Fibroblast of lung (primary cell): ENCODE results near the gene PARP2. TPM values are rescaled to one million over a fixed set of nuclear protein-coding genes. Genes with fewer than 3 reads are reported as not detected.

Experiments
- DNase-seq, 2 donors: peaks; one replicate each; pipeline versions ENCODE4 v3.0.0 to v3.0.0-alpha.2; 2010; ENCODE audit warnings: low read depth in 2 of 2
- H2AFZ ChIP-seq: 2 replicates; pipeline ENCODE4 v1.5.1; 2012; ENCODE audit warnings: low read length, control low read depth, inconsistent platforms
- H3K27ac ChIP-seq: 2 replicates; pipeline ENCODE4 v1.5.1; 2011; ENCODE audit warnings: low read length, control low read depth; ENCODE audit not compliant: insufficient read depth
- H3K27me3 ChIP-seq: 2 replicates; pipeline ENCODE4 v1.5.1; 2011; ENCODE audit warnings: mild to moderate bottlenecking, low read length; ENCODE audit not compliant: control insufficient read depth, insufficient read depth
- H3K36me3 ChIP-seq: 2 replicates; pipeline ENCODE4 v1.5.1; 2011; ENCODE audit warnings: low read length; ENCODE audit not compliant: control insufficient read depth, insufficient read depth
- H3K4me1 ChIP-seq: 2 replicates; pipeline ENCODE4 v1.5.1; 2011; ENCODE audit warnings: low read length; ENCODE audit not compliant: control insufficient read depth, insufficient read depth; ENCODE audit errors: extremely low read depth
- H3K4me2 ChIP-seq: 2 replicates; pipeline ENCODE4 v1.5.1; 2011; ENCODE audit warnings: low read length, control low read depth; ENCODE audit not compliant: insufficient read depth; ENCODE audit errors: extremely low read depth
- H3K4me3 ChIP-seq, 4 experiments: fragments of 200-600 bp in 1 of 4; sonication (generic) in 1 of 4; replicated peaks in 1 of 4; 2 replicates each; pipeline ENCODE4 v1.5.1; 2011 to 2016; ENCODE audit warnings: low read length in 4 of 4, low read depth in 3 of 4, mild to moderate bottlenecking in 3 of 4, control low read depth in 2 of 4, inconsistent platforms in 1 of 4, mixed read lengths in 1 of 4; ENCODE audit not compliant: insufficient read depth in 1 of 4; ENCODE audit errors: control extremely low read depth in 1 of 4
- H3K79me2 ChIP-seq: 2 replicates; pipeline ENCODE4 v1.5.1; 2012; ENCODE audit warnings: mild to moderate bottlenecking, low read length, inconsistent platforms; ENCODE audit not compliant: control insufficient read depth, insufficient read depth
- H3K9ac ChIP-seq: 2 replicates; pipeline ENCODE4 v1.5.1; 2011; ENCODE audit warnings: mild to moderate bottlenecking, low read length, control low read depth; ENCODE audit not compliant: insufficient read depth
- H3K9me3 ChIP-seq: 2 replicates; pipeline ENCODE4 v1.5.1; 2012; ENCODE audit warnings: low read depth, low read length; ENCODE audit not compliant: control insufficient read depth, insufficient read depth
- H4K20me1 ChIP-seq: 2 replicates; pipeline ENCODE4 v1.5.1; 2011; ENCODE audit warnings: low read length; ENCODE audit not compliant: control insufficient read depth, insufficient read depth; ENCODE audit errors: extremely low read depth
- EZH2 ChIP-seq: IDR thresholded peaks from 2 replicates; pipeline ENCODE4 v1.5.1; 2012; ENCODE audit warnings: low read length, control low read depth, mild to moderate bottlenecking; ENCODE audit errors: missing control alignments
- polyA minus RNA-seq: library from RNA; depleted of rRNA, polyadenylated mRNA; stranded (reverse); fragments of >200 nt; gene quantifications from 2 replicates; pipeline ENCODE4 v1.2.3, GENCODE V29; 2011; ENCODE audit warnings: low replicate concordance
- polyA plus RNA-seq, 2 donors: library from polyadenylated mRNA; depleted of rRNA in 1 of 2; stranded (reverse) in 1 of 2; unstranded in 1 of 2; fragments of >200 nt; gene quantifications; 2 replicates each; pipeline ENCODE4 v1.2.1, GENCODE V29; 2011 to 2012; ENCODE audit warnings: missing spikeins in 1 of 2
- total RNA-seq: library from RNA; depleted of rRNA; stranded (reverse); fragments of >200 nt; gene quantifications from 2 replicates; pipeline ENCODE4 v1.2.1, GENCODE V29; 2014
- TF ChIP-seq, protein P1 (sequence below), 2 donors: IDR thresholded peaks in 1 of 2; conservative IDR thresholded peaks in 1 of 2; 1 replicate in 1 of 2; 2 replicates in 1 of 2; pipeline ENCODE4 v1.5.1; 2011 to 2012; ENCODE audit warnings: low read length in 2 of 2, control low read depth in 1 of 2, inconsistent platforms in 1 of 2, low read depth in 1 of 2, mild to moderate bottlenecking in 1 of 2

Gene PARP2, protein sequence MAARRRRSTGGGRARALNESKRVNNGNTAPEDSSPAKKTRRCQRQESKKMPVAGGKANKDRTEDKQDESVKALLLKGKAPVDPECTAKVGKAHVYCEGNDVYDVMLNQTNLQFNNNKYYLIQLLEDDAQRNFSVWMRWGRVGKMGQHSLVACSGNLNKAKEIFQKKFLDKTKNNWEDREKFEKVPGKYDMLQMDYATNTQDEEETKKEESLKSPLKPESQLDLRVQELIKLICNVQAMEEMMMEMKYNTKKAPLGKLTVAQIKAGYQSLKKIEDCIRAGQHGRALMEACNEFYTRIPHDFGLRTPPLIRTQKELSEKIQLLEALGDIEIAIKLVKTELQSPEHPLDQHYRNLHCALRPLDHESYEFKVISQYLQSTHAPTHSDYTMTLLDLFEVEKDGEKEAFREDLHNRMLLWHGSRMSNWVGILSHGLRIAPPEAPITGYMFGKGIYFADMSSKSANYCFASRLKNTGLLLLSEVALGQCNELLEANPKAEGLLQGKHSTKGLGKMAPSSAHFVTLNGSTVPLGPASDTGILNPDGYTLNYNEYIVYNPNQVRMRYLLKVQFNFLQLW
- total RNA-seq (5.6 and 6.6 TPM in 2 replicates), polyA plus RNA-seq (16.9 and 28.7 TPM in 2 replicates), polyA minus RNA-seq (4.3 and 5.9 TPM in 2 replicates)
- 10.4 and 21.2 TPM in 2 replicates for polyA plus RNA-seq (2012)

DNA sequence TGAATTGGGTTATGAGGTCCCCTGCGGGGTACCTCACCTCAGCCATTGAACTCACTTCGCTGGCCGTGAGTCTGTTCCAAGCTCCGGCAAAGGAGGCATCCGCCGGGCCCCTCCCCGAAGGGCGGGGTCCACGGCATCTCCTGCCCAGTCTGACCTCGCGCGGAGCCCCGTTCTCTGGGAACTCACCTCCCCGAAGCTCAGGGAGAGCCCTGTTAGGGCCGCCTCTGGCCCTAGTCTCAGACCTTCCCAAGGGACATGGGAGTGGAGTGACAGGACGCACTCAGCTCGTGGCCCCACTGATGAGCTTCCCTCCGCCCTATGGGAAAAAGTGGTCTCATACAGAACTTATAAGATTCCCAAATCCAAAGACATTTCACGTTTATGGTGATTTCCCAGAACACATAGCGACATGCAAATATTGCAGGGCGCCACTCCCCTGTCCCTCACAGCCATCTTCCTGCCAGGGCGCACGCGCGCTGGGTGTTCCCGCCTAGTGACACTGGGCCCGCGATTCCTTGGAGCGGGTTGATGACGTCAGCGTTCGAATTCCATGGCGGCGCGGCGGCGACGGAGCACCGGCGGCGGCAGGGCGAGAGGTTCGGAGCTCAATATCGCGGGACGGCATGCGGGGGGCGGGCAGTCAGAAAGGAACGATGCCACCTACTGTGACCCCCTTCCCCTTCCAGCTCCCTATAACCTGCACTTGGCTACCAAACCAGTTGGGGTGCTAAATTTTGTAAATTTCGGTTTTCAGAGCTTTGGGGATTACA lies at the start of gene PARP2:
Gene PARP2 (plus strand): TSS at position 544 of the 770 bp plus-strand sequence. CDS start 7 bp downstream, at position 551.
- Histone ChIP-seq H3K9ac (peak within 1 kb of the TSS; percentile 65), H3K4me2 (peak within 1 kb of the TSS; percentile 86), H3K27me3 (no peaks in the 10 kb centered on the region), H3K27ac (peak within 1 kb of the TSS; percentile 86), H3K36me3 (no peaks in the 10 kb centered on the region), H4K20me1 (no peaks in the 10 kb centered on the region), H3K4me3 (peak within 1 kb of the TSS; percentile 67 to 98 (median 86)), H3K9me3 (no peaks in the 10 kb centered on the region), H3K4me1 (peaks cover 4% of the 10 kb centered on the region), H2AFZ (peak within 1 kb of the TSS; percentile 77), H3K79me2 (peaks cover 5% of the 10 kb centered on the region)
- TF ChIP-seq EZH2 = no peak
- TF ChIP-seq, protein P1, sequence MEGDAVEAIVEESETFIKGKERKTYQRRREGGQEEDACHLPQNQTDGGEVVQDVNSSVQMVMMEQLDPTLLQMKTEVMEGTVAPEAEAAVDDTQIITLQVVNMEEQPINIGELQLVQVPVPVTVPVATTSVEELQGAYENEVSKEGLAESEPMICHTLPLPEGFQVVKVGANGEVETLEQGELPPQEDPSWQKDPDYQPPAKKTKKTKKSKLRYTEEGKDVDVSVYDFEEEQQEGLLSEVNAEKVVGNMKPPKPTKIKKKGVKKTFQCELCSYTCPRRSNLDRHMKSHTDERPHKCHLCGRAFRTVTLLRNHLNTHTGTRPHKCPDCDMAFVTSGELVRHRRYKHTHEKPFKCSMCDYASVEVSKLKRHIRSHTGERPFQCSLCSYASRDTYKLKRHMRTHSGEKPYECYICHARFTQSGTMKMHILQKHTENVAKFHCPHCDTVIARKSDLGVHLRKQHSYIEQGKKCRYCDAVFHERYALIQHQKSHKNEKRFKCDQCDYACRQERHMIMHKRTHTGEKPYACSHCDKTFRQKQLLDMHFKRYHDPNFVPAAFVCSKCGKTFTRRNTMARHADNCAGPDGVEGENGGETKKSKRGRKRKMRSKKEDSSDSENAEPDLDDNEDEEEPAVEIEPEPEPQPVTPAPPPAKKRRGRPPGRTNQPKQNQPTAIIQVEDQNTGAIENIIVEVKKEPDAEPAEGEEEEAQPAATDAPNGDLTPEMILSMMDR (conservative IDR thresholded peaks at IDR 0.05 in 1 of 2, IDR thresholded peaks at IDR 0.05 in 1 of 2; ENCODE audit: low read depth in 1 of 2, low read length in 2 of 2) = no peak
- peak; percentile 100 for DNase-seq

DNA sequence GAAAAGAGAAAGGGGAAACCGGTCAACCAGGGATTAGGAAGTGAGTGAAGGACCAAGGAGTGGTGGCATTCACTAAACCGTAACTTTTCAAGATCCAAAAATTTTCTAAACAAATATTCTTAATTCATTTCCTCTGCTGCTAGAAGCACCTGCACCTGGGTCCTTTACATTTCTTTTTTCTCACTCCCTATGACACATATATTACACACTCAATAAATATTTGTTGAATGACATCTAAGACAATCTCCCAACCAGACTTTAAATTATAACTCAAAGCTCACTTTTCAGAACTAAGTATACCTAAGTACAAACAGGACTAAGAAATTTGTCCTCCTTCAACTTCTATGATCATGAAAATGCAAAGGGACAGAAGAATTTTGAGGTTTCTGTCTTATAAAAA lies 48.8 kb upstream of the PARP2 start:
- Histone ChIP-seq H2AFZ (no peak overlapping the region), H3K4me2 (no peak overlapping the region), H3K9ac (no peak overlapping the region), H3K4me3 (no peak overlapping the region), H3K9me3 (no peaks in the 10 kb centered on the region), H3K27ac (no peak overlapping the region), H4K20me1 (no peaks in the 10 kb centered on the region), H3K27me3 (no peaks in the 10 kb centered on the region), H3K79me2 (no peaks in the 10 kb centered on the region), H3K4me1 (no peaks in the 10 kb centered on the region), H3K36me3 (peaks cover 4% of the 10 kb centered on the region)
- no peak for DNase-seq
- no peak for TF ChIP-seq EZH2
- TF ChIP-seq, protein P1 (conservative IDR thresholded peaks at IDR 0.05 in 1 of 2, IDR thresholded peaks at IDR 0.05 in 1 of 2; ENCODE audit: low read depth in 1 of 2, low read length in 2 of 2) = no peak

DNA sequence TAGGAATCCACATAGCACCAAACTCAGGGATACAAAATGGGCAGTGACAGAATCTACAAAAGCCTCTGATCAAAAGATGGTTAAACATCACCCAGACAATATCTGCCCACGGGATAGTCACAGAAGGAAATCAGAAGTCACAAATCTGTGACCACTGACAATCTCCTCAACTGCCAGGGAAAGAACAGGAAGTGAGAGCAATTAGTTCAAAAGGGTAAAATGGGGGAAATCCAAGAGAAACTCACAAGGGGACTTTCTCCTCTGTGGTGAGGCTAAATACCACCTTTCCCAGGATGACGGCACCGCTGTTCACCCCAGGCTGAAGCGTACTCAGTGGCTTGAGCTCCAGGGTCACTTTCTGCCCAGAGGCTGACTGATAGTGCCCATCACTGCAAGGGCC lies 48.4 kb upstream of the PARP2 start:
- Histone ChIP-seq H3K4me2 (no peak overlapping the region), H3K27me3 (no peaks in the 10 kb centered on the region), H2AFZ (no peak overlapping the region), H3K79me2 (no peaks in the 10 kb centered on the region), H4K20me1 (no peaks in the 10 kb centered on the region), H3K9me3 (no peaks in the 10 kb centered on the region), H3K4me3 (no peak overlapping the region), H3K9ac (no peak overlapping the region), H3K36me3 (peaks cover 4% of the 10 kb centered on the region), H3K4me1 (no peaks in the 10 kb centered on the region), H3K27ac (no peak overlapping the region)
- no peak for TF ChIP-seq EZH2
- TF ChIP-seq, protein P1 (conservative IDR thresholded peaks at IDR 0.05 in 1 of 2, IDR thresholded peaks at IDR 0.05 in 1 of 2; ENCODE audit: low read depth in 1 of 2, low read length in 2 of 2) = no peak
- DNase-seq = no peak
